Stimulated activated memory B cell treated with anti-CD40 and anti-IgM and Interleukin-4, amounts not matched to agents 10 μg/mL and 1 μg/mL and 100 μg/mL, for 72 hours (primary cell): Measurements from ENCODE around the gene PILRB.
"Not testable (repeated sequence)": the region's sequence is repeated elsewhere in the genome, so short reads cannot be mapped to it uniquely, and the experiment has no call there.

ENCODE experiments used
- ATAC-seq: fragments of 150-1000 bp; cut with Tn5 transposase; 2 replicates; pipeline ENCODE4 v1.10.0; 2021
- H3K27ac Mint-ChIP-seq: one replicate; pipeline ENCODE4 v1.8.0; 2022; ENCODE audit warnings: mild to moderate bottlenecking, mixed read lengths
- H3K27me3 Mint-ChIP-seq: one replicate; pipeline ENCODE4 v1.8.0; 2022; ENCODE audit warnings: mixed read lengths
- H3K36me3 Mint-ChIP-seq: one replicate; pipeline ENCODE4 v1.8.0; 2022; ENCODE audit warnings: mixed read lengths
- H3K4me1 Mint-ChIP-seq: one replicate; pipeline ENCODE4 v1.8.0; 2022; ENCODE audit warnings: mixed read lengths
- H3K4me3 Mint-ChIP-seq: one replicate; pipeline ENCODE4 v1.8.0; 2022; ENCODE audit warnings: mild to moderate bottlenecking, moderate library complexity, mixed read lengths
- H3K9me3 Mint-ChIP-seq: one replicate; pipeline ENCODE4 v1.8.0; 2022; ENCODE audit warnings: mixed read lengths

PILRB gene

DNA sequence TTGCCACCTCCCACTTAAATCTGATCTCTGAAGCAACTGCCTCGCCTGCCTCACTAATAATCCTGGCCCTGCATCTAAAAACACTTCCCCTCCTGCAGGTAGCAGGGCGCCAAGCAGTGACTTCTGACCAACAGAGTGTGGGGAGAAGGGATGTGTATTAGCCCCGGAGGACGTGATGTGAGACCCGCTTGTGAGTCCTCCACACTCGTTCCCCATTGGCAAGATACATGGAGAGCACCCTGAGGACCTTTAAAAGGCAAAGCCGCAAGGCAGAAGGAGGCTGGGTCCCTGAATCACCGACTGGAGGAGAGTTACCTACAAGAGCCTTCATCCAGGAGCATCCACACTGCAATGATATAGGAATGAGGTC lies 9.3 kb downstream of the PILRB start:
- H3K4me1 Mint-ChIP-seq, result peaks cover 83% of the 10 kb centered on the region
- peak overlapping the region; percentile 94 for H3K27ac Mint-ChIP-seq

GRCh38 chr7:100367676-100368613 lies 10.0 kb downstream of the PILRB start:
- Mint-ChIP-seq H3K27ac (peak overlapping the region; percentile 94), H3K4me1 (peaks cover 91% of the 10 kb centered on the region), H3K4me3 (peak overlapping the region; percentile 46), H3K27me3 (no peaks in the 10 kb centered on the region), H3K36me3 (peaks cover 17% of the 10 kb centered on the region), H3K9me3 (no peaks in the 10 kb centered on the region)
- ATAC-seq, result peak; percentile 54

More for the DNA sequence above, 9.3 kb downstream of the PILRB start:
- ATAC-seq, result no peak
- Mint-ChIP-seq H3K9me3 (no peaks in the 10 kb centered on the region), H3K4me3 (peak overlapping the region; percentile 48), H3K27me3 (no peaks in the 10 kb centered on the region), H3K36me3 (peaks cover 24% of the 10 kb centered on the region)

GRCh38 chr7:100369105-100369504 lies 11.2 kb downstream of the PILRB start:
- peaks cover 6% of the 10 kb centered on the region for H3K36me3 Mint-ChIP-seq
- ATAC-seq, result peak; percentile 94
- peak overlapping the region; percentile 53 for H3K4me3 Mint-ChIP-seq
- peaks cover 88% of the 10 kb centered on the region for H3K4me1 Mint-ChIP-seq
- no peaks in the 10 kb centered on the region for H3K27me3 Mint-ChIP-seq
- peak overlapping the region; percentile 94 for H3K27ac Mint-ChIP-seq
- H3K9me3 Mint-ChIP-seq, result no peaks in the 10 kb centered on the region

DNA sequence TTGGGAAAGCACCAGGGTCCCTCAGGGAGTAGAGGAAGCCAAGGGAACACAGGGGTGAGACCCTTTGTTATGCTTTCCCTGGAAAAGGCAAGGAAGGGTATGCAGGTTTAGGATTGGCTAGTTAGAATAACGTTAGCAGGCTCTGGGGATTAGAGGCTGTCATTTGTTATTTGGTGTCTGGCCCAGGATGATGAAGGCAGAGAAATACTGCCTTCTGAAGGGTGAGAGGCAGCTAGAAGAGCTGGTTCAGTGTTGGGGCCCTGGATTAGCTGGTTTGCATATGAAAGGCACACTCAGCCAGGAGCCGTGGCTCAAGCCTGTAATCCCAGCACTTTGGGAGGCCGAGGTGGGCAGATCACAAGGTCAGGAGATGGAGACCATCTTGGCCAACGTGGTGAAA lies 12.4 kb downstream of the PILRB start:
- Mint-ChIP-seq H3K9me3 (no peaks in the 10 kb centered on the region), H3K4me1 (peaks cover 93% of the 10 kb centered on the region), H3K27me3 (no peaks in the 10 kb centered on the region), H3K27ac (peak overlapping the region; percentile 94), H3K36me3 (no peaks in the 10 kb centered on the region), H3K4me3 (peak overlapping the region; percentile 13)
- ATAC-seq, result no peak

- ATAC-seq, result no peak
- H3K4me1 Mint-ChIP-seq, result peaks cover 93% of the 10 kb centered on the region
- H3K36me3 Mint-ChIP-seq, result no peaks in the 10 kb centered on the region
- no peaks in the 10 kb centered on the region for H3K27me3 Mint-ChIP-seq
- peak overlapping the region; percentile 94 for H3K27ac Mint-ChIP-seq
- no peak overlapping the region for H3K4me3 Mint-ChIP-seq
- H3K9me3 Mint-ChIP-seq, result no peaks in the 10 kb centered on the region
Observed at GRCh38 chr7:100370746-100371145, 12.8 kb downstream of the PILRB start.

DNA sequence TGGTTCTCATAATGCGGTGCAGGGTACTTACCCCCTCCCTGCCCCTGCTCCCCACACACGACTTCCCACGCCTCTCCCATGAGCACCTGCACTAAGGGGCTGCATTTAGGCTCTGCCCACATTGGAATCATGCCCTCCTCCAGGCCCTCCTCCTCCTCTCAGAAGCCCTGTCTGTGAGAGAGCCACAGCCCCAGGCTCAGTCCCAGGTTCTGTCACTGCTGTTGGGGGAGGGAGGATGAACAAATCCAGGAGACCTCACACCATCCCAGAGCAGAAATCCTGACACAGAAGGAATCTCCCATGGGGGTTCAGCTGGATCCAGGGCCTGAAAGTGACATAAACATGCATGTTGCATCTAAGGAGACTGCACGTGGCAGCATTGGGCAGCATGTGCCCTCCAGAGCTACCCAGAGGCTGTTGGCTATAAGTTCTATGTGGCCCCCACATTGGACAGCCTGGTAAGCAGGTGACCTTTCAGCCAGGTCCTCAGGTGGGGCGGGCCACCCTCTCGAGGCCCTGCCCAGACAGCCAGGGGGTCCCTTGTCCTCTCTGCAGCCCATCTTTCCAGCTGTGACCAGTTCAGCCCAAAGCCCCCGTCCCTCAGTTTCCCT lies 13.7 kb downstream of the PILRB start:
- ATAC-seq, result no peak
- Mint-ChIP-seq H3K27ac (peak overlapping the region; percentile 94), H3K9me3 (no peaks in the 10 kb centered on the region), H3K27me3 (no peaks in the 10 kb centered on the region), H3K4me3 (no peak overlapping the region), H3K4me1 (peaks cover 87% of the 10 kb centered on the region), H3K36me3 (no peaks in the 10 kb centered on the region)

GRCh38 chr7:100372256-100372655 lies 14.3 kb downstream of the PILRB start:
- H3K4me1 Mint-ChIP-seq, result peaks cover 81% of the 10 kb centered on the region
- no peak overlapping the region for H3K4me3 Mint-ChIP-seq
- H3K9me3 Mint-ChIP-seq, result no peaks in the 10 kb centered on the region
- ATAC-seq, result no peak
- peak overlapping the region; percentile 94 for H3K27ac Mint-ChIP-seq
- H3K27me3 Mint-ChIP-seq, result no peaks in the 10 kb centered on the region
- no peaks in the 10 kb centered on the region for H3K36me3 Mint-ChIP-seq

DNA sequence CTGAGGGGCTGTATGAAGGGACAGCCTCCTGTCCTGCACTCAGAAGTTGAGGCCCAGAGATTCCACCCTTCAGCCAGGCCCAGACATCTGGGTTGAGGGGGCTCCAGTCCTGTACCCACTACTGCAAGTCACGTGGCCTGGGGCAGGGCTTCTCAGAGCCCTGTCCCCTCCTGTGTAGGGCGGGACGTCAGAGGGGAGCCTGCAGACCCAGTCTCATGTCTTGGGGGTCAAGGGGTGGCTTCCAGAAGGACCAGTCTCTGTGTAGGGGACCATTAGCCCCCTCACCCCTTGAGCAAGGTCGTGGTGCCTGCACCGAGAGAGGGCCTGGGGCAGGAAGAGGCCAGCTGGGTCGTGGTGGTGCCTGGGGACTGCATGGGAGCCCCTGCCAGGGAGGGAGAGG lies 14.8 kb downstream of the PILRB start:
- H3K9me3 Mint-ChIP-seq, result no peaks in the 10 kb centered on the region
- H3K36me3 Mint-ChIP-seq, result no peaks in the 10 kb centered on the region
- ATAC-seq, result no peak
- no peaks in the 10 kb centered on the region for H3K27me3 Mint-ChIP-seq
- peak overlapping the region; percentile 94 for H3K27ac Mint-ChIP-seq
- no peak overlapping the region for H3K4me3 Mint-ChIP-seq
- peaks cover 76% of the 10 kb centered on the region for H3K4me1 Mint-ChIP-seq

DNA sequence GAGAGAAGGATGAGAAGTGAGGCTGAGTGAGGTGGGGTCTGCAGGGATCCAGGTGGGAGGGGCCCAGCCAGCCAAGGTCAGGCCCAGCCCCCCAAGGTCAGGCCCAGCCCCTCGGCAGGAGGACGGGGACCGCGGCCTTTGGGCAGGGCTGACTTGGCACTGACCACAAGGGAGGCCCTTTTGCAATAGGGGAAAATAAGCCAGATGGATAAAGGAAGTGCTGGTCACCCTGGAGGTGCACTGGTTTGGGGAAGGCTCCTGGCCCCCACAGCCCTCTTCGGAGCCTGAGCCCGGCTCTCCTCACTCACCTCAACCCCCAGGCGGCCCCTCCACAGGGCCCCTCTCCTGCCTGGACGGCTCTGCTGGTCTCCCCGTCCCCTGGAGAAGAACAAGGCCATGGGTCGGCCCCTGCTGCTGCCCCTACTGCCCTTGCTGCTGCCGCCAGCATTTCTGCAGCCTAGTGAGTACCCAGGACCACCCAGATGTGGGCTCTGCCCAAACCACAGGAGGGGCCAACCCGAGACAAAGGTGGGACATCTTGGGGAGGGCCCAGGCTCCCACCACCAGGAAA lies 15.4 kb downstream of the PILRB start, which contains the start of gene PILRA:
Gene PILRA (plus strand): TSS at position 227 of the 571 bp plus-strand sequence. CDS start 170 bp downstream, at position 397.
- Mint-ChIP-seq H3K9me3 (no peaks in the 10 kb centered on the region), H3K27ac (peak within 1 kb of the TSS; percentile 94), H3K36me3 (no peaks in the 10 kb centered on the region), H3K4me1 (peaks cover 70% of the 10 kb centered on the region), H3K4me3 (peak within 1 kb of the TSS; percentile 61), H3K27me3 (no peaks in the 10 kb centered on the region)
- ATAC-seq, result no peak

- not testable (repeated sequence) for H3K27me3 Mint-ChIP-seq, ATAC-seq, H3K36me3 Mint-ChIP-seq, H3K9me3 Mint-ChIP-seq
- peak overlapping the region; percentile 61 for H3K4me3 Mint-ChIP-seq
- H3K4me1 Mint-ChIP-seq, result peaks cover 63% of the 10 kb centered on the region
- peak overlapping the region; percentile 94 for H3K27ac Mint-ChIP-seq
Observed at GRCh38 chr7:100373870-100374598, 16.1 kb downstream of the PILRB start.

- Mint-ChIP-seq H3K36me3 (no peaks in the 10 kb centered on the region), H3K4me1 (peaks cover 57% of the 10 kb centered on the region), H3K27ac (peak overlapping the region; percentile 94), H3K4me3 (peak overlapping the region; percentile 61), H3K27me3 (no peaks in the 10 kb centered on the region), H3K9me3 (no peaks in the 10 kb centered on the region)
- ATAC-seq, result no peak
Observed at GRCh38 chr7:100374601-100375000, 16.7 kb downstream of the PILRB start.

- Mint-ChIP-seq H3K27ac (no peak overlapping the region), H3K36me3 (no peaks in the 10 kb centered on the region), H3K4me3 (no peak overlapping the region), H3K4me1 (peaks cover 52% of the 10 kb centered on the region), H3K27me3 (no peaks in the 10 kb centered on the region), H3K9me3 (no peaks in the 10 kb centered on the region)
- ATAC-seq, result no peak
Observed at GRCh38 chr7:100376066-100376465, 18.1 kb downstream of the PILRB start.

DNA sequence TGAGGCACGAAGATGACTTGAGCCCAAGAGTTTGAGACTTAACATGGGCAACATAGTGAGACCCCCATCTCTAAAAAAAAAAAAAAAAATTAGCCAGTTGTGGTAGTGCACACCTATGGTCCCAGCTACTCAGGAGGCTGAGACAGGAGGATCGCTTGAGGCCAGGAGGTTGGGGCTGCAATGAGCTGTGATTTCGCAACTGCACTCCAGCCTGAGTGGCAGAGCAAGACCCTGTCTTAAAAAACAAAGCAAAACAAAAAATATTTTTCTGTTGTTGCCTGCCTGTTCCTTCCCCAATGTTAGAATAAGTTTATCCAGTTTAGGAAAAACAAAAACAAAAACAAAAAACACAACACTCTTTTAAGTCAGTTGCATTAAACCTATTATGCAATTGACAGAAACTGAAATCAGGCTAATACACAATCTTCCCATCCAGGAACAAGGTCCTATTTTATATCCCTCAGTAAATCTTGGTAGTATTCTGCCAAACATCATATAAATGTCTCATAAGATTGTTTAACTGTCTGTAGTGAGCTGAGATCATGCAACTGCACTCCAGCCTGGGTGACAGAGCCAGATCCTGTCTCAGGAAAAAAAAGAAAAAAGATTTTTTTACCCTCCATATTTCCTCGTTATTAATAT lies 20.3 kb downstream of the PILRB start:
- Mint-ChIP-seq H3K27me3 (no peaks in the 10 kb centered on the region), H3K27ac (no peak overlapping the region), H3K4me3 (no peak overlapping the region), H3K9me3 (no peaks in the 10 kb centered on the region), H3K36me3 (no peaks in the 10 kb centered on the region), H3K4me1 (peaks cover 37% of the 10 kb centered on the region)
- no peak for ATAC-seq

- Mint-ChIP-seq H3K27me3 (no peaks in the 10 kb centered on the region), H3K4me1 (peaks cover 27% of the 10 kb centered on the region), H3K9me3 (no peaks in the 10 kb centered on the region), H3K36me3 (no peaks in the 10 kb centered on the region), H3K4me3 (no peak overlapping the region), H3K27ac (no peak overlapping the region)
- no peak for ATAC-seq
Observed at GRCh38 chr7:100380196-100380595, 22.3 kb downstream of the PILRB start.
